Measurements from ENCODE around the gene SHOC1.

GRCh38 chr9:111789881-111790280, 4.9 kb downstream of the SHOC1 start:
- TF ChIP-seq CTCF (IDR thresholded peaks at IDR 0.05) (no peak), POLR2A (IDR thresholded peaks at IDR 0.05) (no peak)

All from ovary (tissue), 3 donors.